GM12873 (cell line): Measurements from ENCODE around the gene FILIP1.

Experiments used
- TF ChIP-seq, protein P1 (sequence below): IDR thresholded peaks from 2 replicates; pipeline ENCODE4 v1.5.1; 2012; ENCODE audit warnings: low read depth, mild to moderate bottlenecking, moderate library complexity, low read length, control low read depth; ENCODE audit not compliant: insufficient read depth; ENCODE audit errors: missing control alignments

The FILIP1 gene

DNA sequence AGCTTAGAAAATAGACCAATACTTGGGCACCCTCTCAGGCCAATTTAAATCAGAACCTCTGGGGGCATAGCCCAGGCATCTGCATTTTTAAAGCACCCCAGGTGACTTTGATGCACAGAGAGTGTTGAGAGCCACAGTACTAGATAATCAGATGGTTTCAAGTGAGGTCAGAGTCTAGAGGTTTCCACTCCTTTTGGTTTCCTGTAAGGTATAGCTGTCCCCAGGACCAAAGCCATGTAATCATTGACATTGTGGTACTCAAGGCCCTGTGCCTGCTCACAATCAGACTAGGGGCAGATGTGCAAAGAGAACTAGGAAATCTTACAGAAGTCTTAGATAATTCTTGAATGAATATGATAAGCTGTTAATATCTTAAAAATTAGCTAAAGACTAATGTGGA lies 9.1 kb downstream of the FILIP1 start:
- TF ChIP-seq, protein P1, sequence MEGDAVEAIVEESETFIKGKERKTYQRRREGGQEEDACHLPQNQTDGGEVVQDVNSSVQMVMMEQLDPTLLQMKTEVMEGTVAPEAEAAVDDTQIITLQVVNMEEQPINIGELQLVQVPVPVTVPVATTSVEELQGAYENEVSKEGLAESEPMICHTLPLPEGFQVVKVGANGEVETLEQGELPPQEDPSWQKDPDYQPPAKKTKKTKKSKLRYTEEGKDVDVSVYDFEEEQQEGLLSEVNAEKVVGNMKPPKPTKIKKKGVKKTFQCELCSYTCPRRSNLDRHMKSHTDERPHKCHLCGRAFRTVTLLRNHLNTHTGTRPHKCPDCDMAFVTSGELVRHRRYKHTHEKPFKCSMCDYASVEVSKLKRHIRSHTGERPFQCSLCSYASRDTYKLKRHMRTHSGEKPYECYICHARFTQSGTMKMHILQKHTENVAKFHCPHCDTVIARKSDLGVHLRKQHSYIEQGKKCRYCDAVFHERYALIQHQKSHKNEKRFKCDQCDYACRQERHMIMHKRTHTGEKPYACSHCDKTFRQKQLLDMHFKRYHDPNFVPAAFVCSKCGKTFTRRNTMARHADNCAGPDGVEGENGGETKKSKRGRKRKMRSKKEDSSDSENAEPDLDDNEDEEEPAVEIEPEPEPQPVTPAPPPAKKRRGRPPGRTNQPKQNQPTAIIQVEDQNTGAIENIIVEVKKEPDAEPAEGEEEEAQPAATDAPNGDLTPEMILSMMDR = no peak

DNA sequence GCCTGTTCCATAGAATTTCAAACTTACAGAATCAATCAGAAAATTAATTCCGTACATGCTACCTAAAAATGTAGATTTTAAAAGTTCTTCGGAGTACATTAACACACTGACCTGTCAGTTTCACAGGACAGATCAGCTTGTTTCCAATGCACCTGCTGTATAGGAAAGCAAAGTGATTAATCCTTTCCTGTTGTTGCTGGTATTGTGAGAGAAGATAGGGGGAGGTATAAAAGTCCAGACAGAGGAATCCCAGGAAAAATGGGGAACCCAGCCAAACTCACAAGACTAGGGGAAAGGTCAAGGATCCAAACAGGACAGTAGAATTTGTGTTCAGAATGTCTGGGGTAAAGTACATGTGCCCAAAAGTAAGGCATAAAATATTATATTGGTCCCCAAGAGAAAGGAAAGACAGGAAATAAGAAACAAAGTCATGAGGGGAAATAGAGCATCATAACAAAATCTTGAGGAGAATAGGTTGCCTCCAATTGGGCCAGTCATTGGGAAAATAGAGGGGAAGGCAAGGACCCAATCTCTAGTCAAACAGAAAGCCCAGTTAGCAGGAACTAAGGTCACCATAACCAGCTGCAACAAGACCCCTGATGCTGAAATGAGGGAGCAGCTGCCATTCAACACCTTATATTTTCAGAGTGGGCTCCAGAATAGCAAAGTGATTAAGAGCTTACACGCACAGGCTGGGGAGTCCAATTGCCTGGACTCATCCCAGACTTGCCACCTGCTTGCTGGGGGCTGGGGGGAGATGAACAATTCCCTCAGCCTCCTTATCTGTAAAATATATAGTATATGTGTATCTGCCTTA lies 10.3 kb downstream of the FILIP1 start:
- TF ChIP-seq, protein P1 = no peak

DNA sequence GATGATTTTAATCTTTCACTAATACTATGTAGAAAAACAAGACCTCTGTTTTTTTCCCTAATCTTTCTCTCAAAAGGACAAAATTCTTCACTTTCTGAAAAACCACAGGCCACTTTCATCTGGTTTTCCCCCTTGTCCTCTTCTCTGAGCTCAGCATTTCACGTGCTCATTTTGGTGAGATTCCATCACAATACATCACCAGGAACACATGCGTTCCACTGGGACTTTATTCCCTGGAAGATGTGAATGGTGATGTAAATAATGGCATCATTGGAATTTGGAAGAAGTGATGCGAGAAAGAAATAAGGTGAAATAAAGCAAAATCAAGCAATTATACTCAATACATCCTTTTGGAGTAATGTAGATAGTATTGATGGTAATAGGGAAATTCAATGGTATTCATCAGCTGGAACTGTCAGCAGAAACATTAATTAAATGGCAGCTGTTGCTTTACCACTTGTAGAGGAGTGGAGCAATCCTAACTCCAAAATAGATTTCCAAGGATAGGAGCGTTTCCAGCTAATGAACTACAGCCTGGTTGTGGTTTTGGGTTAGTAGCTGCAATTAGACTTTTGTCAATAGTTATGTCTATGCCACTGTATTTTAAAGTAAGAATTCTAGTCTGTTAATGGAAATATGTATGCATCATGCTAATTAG lies 11.5 kb downstream of the FILIP1 start:
- TF ChIP-seq, protein P1 = no peak

DNA sequence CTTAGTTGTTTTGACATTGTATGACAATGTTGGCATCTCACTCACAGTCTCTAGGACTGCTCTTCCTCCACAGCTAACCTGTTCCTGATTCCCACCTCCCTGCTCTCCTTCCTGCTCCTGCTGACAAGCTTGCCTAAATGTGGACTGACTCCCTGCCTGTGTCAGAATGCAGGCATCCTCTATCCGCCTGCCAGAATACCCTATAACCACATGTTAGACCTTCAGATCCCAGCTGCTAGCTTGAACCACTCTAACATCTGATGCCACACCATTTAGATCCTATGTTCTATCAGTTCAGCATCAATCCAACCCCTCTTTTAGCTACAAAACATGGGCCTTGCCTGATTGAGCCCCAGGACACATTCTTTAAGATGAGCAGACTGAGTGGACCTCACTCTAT lies 12.2 kb downstream of the FILIP1 start:
- TF ChIP-seq, protein P1 = no peak

DNA sequence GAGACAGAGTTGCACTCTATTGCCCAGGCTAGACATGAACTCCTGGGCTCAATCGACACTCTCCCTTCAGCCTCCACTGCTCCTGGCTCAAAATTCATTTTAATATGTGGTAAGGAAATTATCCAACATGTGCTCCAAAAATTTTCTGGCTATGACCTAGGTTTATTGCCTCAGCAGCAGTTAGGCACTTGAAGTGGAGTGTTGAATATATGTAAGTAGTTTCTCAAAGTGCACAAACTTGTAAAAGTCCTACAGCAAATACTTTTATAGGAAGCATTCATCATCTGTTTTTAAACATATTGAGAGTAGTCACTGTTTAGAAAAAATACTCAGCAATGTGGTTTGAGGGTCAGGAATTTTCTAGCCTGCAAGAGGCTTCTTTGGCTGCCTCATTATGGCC lies 13.2 kb downstream of the FILIP1 start:
- TF ChIP-seq, protein P1 = no peak

DNA sequence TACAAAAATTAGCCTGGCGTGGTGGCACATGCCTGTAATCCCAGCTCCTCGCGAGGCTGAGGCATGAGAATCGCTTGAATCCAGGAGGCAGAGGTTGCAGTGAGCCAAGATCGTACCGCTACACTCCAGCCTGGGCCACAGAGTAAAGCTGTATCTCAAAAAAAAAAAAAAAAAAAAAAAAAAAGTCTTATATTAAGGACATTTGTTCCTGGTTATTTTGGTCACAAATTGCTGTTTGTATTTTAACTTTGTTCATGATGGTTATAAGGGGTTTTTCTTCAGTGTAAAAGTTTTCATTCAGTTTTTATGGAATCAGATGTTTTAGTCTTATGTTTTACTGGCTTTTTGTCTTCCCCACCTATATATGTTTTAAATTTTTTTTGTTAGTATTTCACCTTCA lies 13.9 kb downstream of the FILIP1 start:
- TF ChIP-seq, protein P1 = no peak

DNA sequence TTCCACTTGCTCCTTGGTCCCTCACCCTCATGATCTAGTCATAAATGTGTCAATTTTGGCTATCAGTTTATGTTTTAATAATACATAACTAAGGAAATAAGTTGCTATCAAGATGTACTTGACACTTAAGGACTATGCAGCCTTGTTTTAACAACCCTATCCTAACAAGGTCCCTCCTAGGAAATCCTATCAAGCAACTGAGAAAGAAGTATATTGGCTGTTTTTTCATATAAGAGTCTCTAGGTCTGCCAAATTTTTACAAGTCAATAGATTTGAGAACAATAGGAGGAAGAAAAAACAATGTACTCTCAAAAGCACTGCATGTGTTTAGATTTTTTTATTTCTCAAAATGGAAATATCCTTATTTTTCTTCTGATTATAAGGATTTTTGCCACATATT lies 14.7 kb downstream of the FILIP1 start:
- TF ChIP-seq, protein P1 = no peak
